ENCODE measurements around the gene INTS2. TPM values are rescaled to one million over a fixed set of nuclear protein-coding genes. Genes with fewer than 3 reads are reported as not detected.
"Not testable (repeated sequence)": the region's sequence is repeated elsewhere in the genome, so short reads cannot be mapped to it uniquely, and the experiment has no call there.

The INTS2 gene
- polyA plus RNA-seq, 2 of the 4 experiments (the other 2 are of a cell fraction), result 14.0 to 35.0 TPM

DNA sequence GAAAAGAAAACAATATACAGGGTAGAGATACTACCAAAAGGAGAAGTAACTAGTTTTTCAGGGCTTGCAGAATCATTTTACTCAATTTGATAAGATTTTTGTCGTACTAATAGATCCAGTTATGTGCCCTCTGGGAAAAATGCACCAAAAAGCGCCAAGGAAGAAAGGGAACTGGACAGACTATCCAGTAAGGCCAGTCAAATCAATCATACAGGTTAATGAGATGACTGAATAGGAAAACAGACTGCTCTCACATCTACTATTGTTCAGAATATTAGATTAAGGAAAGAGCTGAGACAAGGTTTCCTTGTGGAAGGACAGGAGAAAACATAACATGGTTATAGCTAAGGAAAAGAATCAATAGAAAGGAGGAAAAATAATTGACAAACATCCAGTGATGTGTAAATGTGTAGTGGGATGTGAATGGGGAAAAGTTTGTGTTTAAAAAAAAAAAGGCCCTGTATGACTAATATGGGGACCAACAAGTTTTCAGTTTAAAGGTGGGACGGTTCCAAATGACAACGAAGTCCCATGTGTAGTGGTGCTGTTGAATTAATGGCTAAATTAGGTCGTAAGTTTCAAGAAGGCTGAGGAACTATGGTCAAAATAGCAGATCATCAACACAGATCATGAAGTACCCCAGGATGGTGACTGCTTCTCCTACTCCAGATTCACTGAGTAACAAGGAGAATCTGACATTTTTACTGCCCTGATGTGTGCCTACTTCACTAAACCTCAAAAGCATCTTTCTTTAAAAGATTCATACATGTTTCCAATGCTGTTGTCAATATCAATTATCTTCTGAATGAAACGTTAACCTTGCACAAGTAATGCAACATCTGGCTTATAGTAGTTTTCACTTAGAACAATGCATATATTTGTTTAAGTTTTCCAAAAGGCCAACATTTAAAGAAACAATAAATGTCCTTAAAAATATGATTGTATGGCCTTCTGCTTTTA is 105.2 kb downstream of the INTS2 start:
- H3K27ac ChIP-seq, result no peak overlapping the region
- ATAC-seq, result no peak
- peaks cover 1% of the 10 kb centered on the region; the same call in 2 of the 3 replicates for H3K9me3 ChIP-seq
- FAIRE-seq, result no peak
- WGBS (ENCODE audit: missing lambda C conversion rate), result 88% methylated on average over 6 of the region's 6 CpGs
- POLR2A ChIA-PET, result no interaction called here
- H3K4me2 ChIP-seq, result no peak overlapping the region
- no peak overlapping the region for H3K4me3 ChIP-seq
- TF ChIP-seq FOXS1 (CRISPR knock-in tag; IDR thresholded peaks at IDR 0.05) (no peak), ZFP36 (IDR thresholded peaks at IDR 0.05; ENCODE audit: borderline replicate concordance, partially characterized antibody) (no peak), HEYL (CRISPR knock-in tag; IDR thresholded peaks at IDR 0.05) (no peak), CBX8 (IDR thresholded peaks at IDR 0.05) (no peak), RAD21 (conservative IDR thresholded peaks at IDR 0.05 in 1 of 2, IDR thresholded peaks at IDR 0.05 in 1 of 2) (no peak)
- no peaks in the 10 kb centered on the region for H3K4me1 ChIP-seq
- CTCF ChIA-PET, result interaction anchor here (0.6 to 5.2 kb wide), 5 partner anchors 93 to 412 kb away, joined by 3 to 20 read pairs (median 3); no protein-coding TSS in a partner anchor
- no peak for DNase-seq (ENCODE audit: low read depth in 1 of 2, low spot score in 1 of 2)

GRCh38 chr17:61821655-61822054 is 106.1 kb downstream of the INTS2 start:
- Histone ChIP-seq H3K4me2 (no peak overlapping the region), H3K4me3 (no peak overlapping the region), H3K9me3 (no peaks in the 10 kb centered on the region), H3K27ac (no peak overlapping the region), H3K4me1 (no peaks in the 10 kb centered on the region)
- CTCF ChIA-PET, result interaction anchor here (0.6 to 1.0 kb wide), 2 partner anchors 15 to 191 kb away, joined by 3 to 4 read pairs; no protein-coding TSS in a partner anchor
- DNase-seq (ENCODE audit: low read depth in 1 of 2, low spot score in 1 of 2) (no peak), FAIRE-seq (no peak), ATAC-seq (no peak)
- 78% methylated on average over 4 of the region's 4 CpGs for WGBS (ENCODE audit: missing lambda C conversion rate)
- no peak for TF ChIP-seq RAD21 (conservative IDR thresholded peaks at IDR 0.05 in 1 of 2, IDR thresholded peaks at IDR 0.05 in 1 of 2)
- TF ChIP-seq, protein P1, sequence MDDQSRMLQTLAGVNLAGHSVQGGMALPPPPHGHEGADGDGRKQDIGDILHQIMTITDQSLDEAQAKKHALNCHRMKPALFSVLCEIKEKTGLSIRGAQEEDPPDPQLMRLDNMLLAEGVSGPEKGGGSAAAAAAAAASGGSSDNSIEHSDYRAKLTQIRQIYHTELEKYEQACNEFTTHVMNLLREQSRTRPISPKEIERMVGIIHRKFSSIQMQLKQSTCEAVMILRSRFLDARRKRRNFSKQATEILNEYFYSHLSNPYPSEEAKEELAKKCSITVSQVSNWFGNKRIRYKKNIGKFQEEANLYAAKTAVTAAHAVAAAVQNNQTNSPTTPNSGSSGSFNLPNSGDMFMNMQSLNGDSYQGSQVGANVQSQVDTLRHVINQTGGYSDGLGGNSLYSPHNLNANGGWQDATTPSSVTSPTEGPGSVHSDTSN (IDR thresholded peaks at IDR 0.05), result no peak
- POLR2A ChIA-PET, result no interaction called here

GRCh38 chr17:61819265-61819664 is 108.5 kb downstream of the INTS2 start:
- H3K9me3 ChIP-seq; CTCF ChIA-PET; POLR2A ChIA-PET; DNase-seq (ENCODE audit: low read depth in 1 of 2, low spot score in 1 of 2); H3K4me1 ChIP-seq; H3K27ac ChIP-seq; H3K4me2 ChIP-seq; H3K4me3 ChIP-seq; ATAC-seq; FAIRE-seq: not testable (repeated sequence)
- WGBS (ENCODE audit: missing lambda C conversion rate), result 88% methylated on average over 3 of the region's 3 CpGs

DNA sequence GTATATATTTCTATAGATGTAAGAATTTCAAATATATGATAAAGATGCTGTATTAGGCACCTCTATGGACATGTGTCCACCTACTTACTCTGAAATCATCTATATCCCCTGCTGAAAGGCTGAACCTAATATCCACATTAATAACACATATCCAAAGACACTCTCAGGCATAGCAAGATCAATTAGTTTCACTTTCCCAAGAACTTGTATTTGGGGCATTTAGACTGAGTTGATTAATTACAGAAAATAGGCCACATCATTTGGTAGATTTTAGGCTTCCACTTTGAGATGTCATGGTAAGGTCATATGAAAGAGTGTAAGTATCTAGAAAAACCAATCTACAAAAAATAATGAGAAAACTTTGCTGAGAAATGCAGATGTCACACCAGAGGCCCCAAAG is 109.6 kb downstream of the INTS2 start:
- ATAC-seq (no peak), FAIRE-seq (no peak), DNase-seq (ENCODE audit: low read depth in 1 of 2, low spot score in 1 of 2) (no peak)
- Histone ChIP-seq H3K27ac (no peak overlapping the region), H3K4me3 (no peak overlapping the region), H3K4me2 (no peak overlapping the region), H3K9me3 (no peaks in the 10 kb centered on the region), H3K4me1 (no peaks in the 10 kb centered on the region)
- TF ChIP-seq NFE2L2 (conservative IDR thresholded peaks at IDR 0.05; ENCODE audit: low read length) (no peak), MAZ (IDR thresholded peaks at IDR 0.05; ENCODE audit: borderline replicate concordance, low read depth, low read length) (no peak), ESRRA (IDR thresholded peaks at IDR 0.05; ENCODE audit: borderline replicate concordance, low read length) (no peak), FOSL2 (IDR thresholded peaks at IDR 0.05) (no peak), FOSL2 (CRISPR knock-in tag; IDR thresholded peaks at IDR 0.05) (no peak), BCL3 (IDR thresholded peaks at IDR 0.05) (no peak), RCOR1 (IDR thresholded peaks at IDR 0.05; ENCODE audit: low read depth, low read length) (no peak), POLR2A (IDR thresholded peaks at IDR 0.05; ENCODE audit: low read length) (no peak), HDAC2 (IDR thresholded peaks at IDR 0.05) (no peak)
- TF ChIP-seq, protein P2, sequence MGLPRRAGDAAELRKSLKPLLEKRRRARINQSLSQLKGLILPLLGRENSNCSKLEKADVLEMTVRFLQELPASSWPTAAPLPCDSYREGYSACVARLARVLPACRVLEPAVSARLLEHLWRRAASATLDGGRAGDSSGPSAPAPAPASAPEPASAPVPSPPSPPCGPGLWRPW (IDR thresholded peaks at IDR 0.05), result no peak
- ChIA-PET CTCF (no interaction called here), POLR2A (no interaction called here)
